Measurements from ENCODE around the gene KIF26A.
"Not testable (repeated sequence)": the region's sequence is repeated elsewhere in the genome, so short reads cannot be mapped to it uniquely, and the experiment has no call there.

The KIF26A gene

DNA sequence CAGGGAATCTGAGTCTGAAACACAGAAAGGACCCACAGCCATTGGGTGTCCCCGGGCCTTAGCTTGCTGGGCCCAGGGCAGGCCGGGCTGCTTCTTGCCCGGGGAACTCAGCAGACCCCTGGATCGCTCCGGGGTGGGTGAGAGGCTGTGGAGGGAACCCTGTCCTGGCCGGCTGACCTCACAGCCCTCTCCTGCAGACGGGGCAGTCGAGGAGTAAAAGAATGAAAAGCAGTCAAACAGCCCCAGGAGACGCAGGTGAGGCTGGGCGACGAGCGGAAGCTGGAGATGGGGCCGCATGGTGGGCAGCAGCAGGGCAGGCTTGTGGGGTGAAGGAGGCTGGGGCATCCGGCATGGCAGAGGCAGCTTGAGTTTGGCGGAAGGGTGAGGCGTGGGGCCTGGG lies 57.0 kb downstream of the KIF26A start:
- DNase-seq, result no peak

- no peak for DNase-seq
These were observed 57.5 kb downstream of the KIF26A start for GRCh38 chr14:104195878-104196277.

DNA sequence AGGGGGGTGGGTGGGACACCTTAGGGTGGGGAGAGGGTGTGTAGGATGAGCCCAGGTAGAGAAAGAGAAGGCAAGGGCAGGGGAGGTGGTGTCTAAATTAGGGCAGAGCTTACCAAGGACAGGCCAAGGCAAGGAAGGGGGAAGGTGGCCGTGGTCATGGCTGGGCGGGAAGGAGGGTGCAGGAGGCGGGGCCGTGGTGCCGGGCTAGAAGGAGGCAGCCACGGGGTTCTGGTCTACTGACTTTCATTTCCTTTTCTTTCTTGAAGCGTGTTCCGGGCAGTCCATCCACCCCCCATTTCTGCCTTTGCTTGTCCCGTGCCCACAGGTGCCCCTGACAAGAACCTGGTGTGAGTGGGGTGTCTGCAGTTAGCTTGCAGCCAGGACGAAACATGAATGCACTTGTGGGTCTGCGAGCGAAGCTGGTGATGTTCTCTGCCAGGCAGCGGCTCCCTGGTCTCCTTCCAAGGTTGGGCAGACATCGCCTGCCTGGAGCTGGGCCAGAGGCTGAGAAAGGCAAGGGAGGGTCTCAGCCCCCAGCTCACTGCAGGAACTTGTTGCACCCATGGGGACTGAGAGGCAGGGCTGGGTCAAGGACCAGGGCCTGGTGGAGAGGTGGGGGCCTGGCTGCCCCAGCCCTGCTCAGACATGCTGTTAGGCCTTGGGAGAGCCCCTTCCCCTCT lies 58.2 kb downstream of the KIF26A start:
- no peak for DNase-seq

DNA sequence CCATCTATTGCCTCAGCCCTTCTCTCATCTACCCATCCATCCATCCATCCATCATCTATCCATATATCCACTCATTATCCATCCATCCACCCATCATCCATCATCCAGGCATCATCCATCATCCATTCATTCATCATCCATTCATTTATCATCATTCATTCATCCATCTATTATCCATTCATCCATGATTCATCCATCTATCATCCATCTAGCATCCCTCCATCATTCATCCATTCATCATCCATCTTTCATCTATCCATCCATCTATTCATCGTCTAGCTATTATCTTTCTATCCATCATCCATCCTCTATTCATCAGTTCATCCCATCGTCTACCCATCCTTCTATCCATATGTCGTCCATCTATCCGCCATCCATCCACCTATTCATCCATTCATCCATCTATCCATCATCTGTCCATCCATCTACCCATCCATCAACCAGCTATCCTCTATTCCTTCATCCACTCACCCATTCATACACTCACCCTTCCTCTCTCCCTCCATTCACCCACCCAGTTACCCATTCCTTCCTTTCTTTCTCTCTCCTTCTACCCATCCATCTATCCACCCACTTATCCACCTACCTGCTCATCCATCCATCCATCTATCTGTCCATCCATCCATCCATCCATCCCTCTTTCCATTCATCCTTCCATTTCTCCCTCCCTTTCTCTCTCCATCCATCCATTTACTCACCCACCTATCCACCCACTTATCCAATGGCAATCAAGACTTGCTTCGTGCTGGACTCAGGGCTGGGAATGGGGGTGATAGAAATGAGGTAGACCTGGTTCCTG lies 59.3 kb downstream of the KIF26A start:
- no peak for DNase-seq

DNA sequence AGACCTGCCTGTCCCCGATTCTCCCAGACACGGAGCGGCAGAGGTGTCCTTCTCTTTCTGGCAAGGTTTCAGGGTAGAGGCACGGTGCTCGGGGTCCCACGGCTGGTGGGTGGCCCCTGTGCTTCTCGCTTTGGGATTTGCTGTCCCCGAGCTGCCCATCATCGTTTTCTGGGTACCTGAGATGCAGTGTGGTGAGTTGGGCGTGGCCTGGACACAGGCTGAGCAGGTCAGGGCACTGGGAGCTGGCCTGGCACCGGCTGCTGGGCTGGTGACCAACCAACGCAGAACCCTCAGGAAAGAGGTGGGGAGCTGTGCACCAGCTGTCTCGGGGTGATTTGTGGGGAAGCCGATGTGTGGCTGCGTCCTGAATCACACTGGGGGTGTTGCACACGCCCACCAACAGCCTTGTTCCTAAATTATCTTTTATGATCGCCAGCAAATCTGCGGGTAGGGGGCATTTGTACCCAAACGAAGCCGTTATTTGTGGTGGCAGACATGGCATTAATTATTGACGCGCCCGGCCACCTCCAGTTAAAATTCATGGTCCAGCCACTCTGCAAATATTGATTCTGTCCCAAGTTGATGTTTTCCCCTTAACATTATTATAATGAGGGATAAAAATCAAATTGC lies 61.0 kb downstream of the KIF26A start:
- no peak for DNase-seq

- no peak for DNase-seq
These were observed 61.7 kb downstream of the KIF26A start for GRCh38 chr14:104200106-104200505.

- no peak for DNase-seq
These were observed 62.2 kb downstream of the KIF26A start for GRCh38 chr14:104200591-104200990.

DNA sequence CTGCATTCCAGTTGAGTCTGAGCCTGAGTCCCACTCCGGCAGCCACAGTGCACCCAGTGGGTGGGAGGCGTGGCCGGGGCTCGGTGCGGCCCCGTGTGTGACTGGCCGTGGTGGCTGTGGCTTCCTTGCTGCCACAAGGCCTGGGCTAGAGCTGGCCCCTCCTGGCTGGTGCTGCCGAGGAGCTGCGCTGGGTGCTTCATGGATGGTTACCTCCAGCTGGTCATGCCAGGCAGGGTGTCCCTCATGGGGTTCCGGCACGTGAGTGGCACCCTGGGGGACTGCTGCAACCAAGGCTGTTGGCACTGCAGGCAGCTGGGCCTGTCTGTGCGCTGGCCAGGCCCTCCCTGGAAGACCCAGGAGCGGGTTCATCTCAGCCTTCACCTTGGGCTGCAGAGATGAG lies 62.7 kb downstream of the KIF26A start:
- no peak for DNase-seq

DNA sequence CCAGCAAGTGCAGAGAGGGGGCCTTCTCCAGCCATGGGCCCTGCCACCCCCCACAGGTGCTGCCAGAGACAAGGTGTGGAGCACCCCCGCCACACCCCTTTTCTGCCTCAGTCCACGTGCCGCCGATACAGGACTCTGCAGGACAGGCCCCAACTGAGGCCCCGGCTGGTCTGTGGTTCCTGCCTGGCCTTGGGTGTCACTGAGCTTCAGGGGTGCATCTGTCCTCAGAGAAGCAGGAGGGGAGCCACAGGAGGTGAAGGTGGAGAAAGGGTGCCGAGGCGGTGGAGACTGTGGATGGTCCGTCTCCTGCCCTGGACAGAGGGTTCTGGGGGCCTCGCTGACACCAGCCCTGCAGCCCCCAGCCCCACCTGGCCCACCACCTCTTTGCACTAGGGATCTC lies 63.1 kb downstream of the KIF26A start:
- no peak for DNase-seq

- no peak for DNase-seq
These were observed 64.1 kb downstream of the KIF26A start for GRCh38 chr14:104202259-104203070.

GRCh38 chr14:104203071-104203425 lies 64.7 kb downstream of the KIF26A start:
- DNase-seq, result no peak

DNA sequence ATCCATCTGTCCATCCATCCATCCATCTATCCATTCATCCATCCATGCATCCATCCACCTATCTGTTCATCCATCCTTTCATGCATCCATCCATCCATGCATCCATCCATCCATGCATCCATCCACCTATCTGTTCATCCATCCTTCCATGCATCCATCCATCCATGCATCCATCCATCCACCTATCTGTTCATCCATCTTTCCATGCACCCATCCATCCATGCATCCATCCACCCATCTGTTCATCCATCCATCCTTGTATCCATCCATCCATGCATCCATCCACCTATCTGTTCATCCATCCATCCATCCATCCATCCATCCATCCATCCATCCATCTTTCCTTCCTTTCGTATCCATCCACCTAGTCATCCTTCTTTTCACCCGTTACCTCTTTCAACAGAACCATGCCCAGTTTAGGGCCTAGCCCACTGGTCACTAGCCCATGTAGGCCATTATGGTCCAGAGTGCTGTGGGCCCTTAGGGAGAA lies 66.3 kb downstream of the KIF26A start:
- DNase-seq, result no peak

DNA sequence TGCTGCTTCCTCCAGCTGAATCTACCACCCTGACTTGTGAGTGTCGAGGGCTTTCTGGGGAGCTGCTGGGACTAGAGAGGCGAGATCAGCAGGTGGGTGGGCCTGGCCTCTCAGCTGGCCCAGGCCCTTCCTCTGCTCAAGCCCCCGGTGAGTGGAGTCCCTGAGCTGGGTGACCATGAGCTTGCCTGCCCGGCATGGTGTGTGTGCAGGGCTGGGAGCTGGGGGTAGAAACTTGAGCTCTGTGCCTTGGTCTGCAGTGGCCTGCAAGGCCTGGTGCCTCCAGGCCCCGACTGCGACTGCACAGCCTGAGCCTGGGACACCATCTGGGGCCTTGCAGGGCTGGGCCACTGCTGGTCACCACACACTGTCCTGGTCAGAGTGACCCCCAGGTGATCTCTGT lies 67.4 kb downstream of the KIF26A start:
- DNase-seq, result no peak

GRCh38 chr14:104206281-104206904 lies 68.0 kb downstream of the KIF26A start:
- no peak for DNase-seq

GRCh38 chr14:104207142-104208014 lies 69.0 kb downstream of the KIF26A start:
- DNase-seq, result no peak

GRCh38 chr14:104208015-104208295 lies 69.6 kb downstream of the KIF26A start:
- DNase-seq, result not testable (repeated sequence)

DNA sequence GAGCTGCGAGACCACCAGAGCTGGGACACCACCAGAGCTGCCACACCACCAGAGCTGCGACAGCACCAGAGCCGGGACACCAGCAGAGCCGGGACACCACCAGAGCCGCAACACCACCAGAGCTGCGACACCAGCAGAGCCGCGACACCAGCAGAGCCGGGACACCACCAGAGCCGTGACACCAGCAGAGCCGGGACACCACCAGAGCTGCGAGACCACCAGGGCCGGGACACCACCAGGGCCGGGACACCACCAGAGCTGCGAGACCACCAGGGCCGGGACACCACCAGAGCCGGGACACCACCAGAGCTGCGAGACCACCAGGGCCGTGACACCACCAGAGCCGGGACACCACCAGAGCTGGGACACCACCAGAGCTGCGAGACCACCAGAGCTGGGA lies 69.9 kb downstream of the KIF26A start:
- DNase-seq, result not testable (repeated sequence)

- DNase-seq, result not testable (repeated sequence)
These were observed 70.7 kb downstream of the KIF26A start for GRCh38 chr14:104209071-104209470.

DNA sequence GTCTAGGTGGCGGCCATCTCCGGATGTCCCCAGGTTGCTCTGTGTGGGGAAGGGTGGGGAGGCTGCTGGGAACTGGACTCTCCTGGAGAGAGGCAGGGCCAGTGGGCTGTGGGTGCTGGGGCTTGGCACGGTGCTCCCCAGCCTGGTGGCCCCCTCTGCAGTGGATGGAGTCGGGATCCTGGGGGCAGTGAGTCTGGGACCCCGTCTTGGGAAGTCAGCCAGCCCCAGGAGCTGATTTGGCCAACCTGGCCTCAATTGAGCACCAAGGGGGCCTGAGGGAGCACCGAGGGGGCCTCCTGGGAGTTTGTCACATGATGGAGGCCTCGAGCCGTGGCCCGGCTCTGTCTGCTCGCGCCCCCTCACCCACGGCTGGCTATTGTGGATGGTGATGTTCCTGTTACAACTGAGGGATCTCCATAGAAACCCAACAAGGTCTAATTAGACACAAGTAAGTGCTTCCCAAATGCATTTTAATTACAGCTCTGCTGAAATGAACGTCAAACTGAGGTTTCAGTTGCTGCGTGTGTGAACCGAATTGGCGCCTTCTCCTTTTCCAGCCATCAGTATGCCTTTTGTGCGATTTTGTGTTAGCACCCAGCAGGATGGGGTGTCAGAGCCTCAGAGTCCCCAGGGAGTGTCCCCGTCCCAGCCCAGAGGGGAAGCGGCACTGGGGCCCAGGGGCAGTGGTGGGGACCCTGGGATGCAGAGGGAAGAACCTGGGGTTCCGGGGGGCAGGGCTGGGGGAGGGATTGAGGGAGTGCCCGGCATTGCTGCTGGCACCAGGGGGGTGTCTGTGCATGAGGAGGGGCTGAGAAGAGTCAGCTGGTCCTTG lies 71.8 kb downstream of the KIF26A start:
- no peak for DNase-seq

DNA sequence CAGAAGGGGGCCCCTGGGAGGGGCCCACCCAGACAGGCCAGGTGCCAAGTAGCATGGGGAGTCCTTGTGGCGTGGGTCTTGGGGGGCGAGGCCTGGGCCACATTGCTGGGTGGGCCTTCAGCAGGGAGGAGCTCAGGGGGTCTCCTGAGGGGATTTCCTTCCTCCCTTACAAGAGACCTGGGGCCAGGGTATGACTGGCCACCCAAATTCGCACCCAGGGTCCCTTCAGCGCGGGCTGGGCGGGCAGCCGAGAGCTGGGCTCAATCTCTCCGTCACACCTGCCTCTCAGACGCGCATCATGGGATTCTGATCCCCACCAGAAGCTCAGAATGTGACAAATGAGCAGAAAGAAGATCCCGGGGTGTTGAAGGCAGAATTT lies 72.4 kb downstream of the KIF26A start:
- DNase-seq, result no peak

DNA sequence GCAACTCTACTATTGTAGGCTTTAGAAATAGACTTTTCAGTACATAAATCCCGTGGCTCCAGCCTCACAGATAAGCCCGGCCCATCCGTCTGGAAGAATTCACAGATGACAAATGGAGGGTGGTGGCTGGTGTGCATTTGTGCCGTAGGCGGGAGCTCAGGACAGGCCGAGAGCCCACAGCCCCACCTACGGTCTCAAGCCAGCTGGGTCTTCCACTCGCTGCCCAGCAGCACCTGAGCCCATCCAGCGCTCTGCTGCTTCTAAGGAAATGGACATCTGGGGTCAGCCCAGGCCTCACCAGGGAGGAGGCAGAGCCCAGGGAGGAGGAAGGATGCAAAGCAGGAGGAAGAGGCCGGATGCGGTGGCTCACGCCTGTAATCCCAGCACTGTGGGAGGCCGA lies 72.8 kb downstream of the KIF26A start:
- no peak for DNase-seq
